A673 (cell line): ENCODE results near the gene LITAFD. TPM values are rescaled to one million over a fixed set of nuclear protein-coding genes. Genes with fewer than 3 reads are reported as not detected.
A peak's percentile ranks its signal among the peaks of the same experiment; 100 is the strongest.

ENCODE experiments used
- BruUV-seq: library from RNA; stranded (reverse); fragments of 400-500 nt; replicated peaks from 2 replicates; lab custom pipeline; 2021; lab: Mats Ljungman, UMichigan
- CTCF ChIA-PET: fragments of 300-600 bp; sonication (Branson Sonifier 250); formaldehyde crosslinking; loops from one replicate; lab custom pipeline; 2022; ENCODE audit warnings: antibody characterized with exemption; lab: Charles Lee
- POLR2A ChIA-PET: fragments of 300-600 bp; sonication (Branson Sonifier 250); formaldehyde crosslinking; loops from one replicate; lab custom pipeline; 2022; ENCODE audit warnings: antibody characterized with exemption; ENCODE audit not compliant: low non-redundant PET; lab: Charles Lee
- DNase-seq: peaks from one replicate; pipeline ENCODE4 v3.0.0-alpha.2; 2015; ENCODE audit warnings: low spot score
- H3K27ac ChIP-seq: fragments of 200-600 bp; sonication (generic); 2 replicates; pipeline ENCODE4 v1.5.1; 2016; ENCODE audit warnings: mixed run types, low read depth, mild to moderate bottlenecking, mixed read lengths, antibody characterized with exemption, low read length; ENCODE audit not compliant: poor library complexity, severe bottlenecking
- H3K27me3 ChIP-seq: fragments of 200-600 bp; sonication (generic); replicated peaks from 2 replicates; pipeline ENCODE4 v1.6.1; 2017; ENCODE audit warnings: mixed run types, low read depth, mild to moderate bottlenecking, mixed read lengths, antibody characterized with exemption, low read length; ENCODE audit not compliant: insufficient read depth, poor library complexity
- H3K36me3 ChIP-seq: fragments of 200-600 bp; sonication (generic); 2 replicates; pipeline ENCODE4 v1.6.1; 2016; ENCODE audit warnings: mixed run types, mild to moderate bottlenecking, mixed read lengths, antibody characterized with exemption, low read length; ENCODE audit not compliant: insufficient read depth, poor library complexity, severe bottlenecking
- H3K4me1 ChIP-seq: fragments of 200-600 bp; sonication (generic); 2 replicates; pipeline ENCODE4 v1.6.1; 2017; ENCODE audit warnings: mixed run types, mild to moderate bottlenecking, mixed read lengths, antibody characterized with exemption, low read length; ENCODE audit not compliant: insufficient read depth, poor library complexity, severe bottlenecking
- H3K4me3 ChIP-seq: fragments of 200-600 bp; sonication (generic); 2 replicates; pipeline ENCODE4 v1.5.1; 2016; ENCODE audit warnings: low read depth, mixed run types, mild to moderate bottlenecking, mixed read lengths, low read length; ENCODE audit not compliant: poor library complexity, severe bottlenecking
- H3K9me3 ChIP-seq: fragments of 200-600 bp; sonication (generic); 2 replicates; pipeline ENCODE4 v1.6.1; 2016; ENCODE audit warnings: mixed run types, low read depth, mild to moderate bottlenecking, mixed read lengths, antibody characterized with exemption, low read length; ENCODE audit not compliant: poor library complexity, severe bottlenecking
- CTCF ChIP-seq: fragments of 300-800, 200-600 bp; sonication (generic); conservative IDR thresholded peaks from 2 replicates; pipeline ENCODE4 v1.5.1; 2017; ENCODE audit warnings: low read depth, mild to moderate bottlenecking, antibody characterized with exemption, low read length, moderate library complexity, mixed read lengths
- EZH2 ChIP-seq: fragments of 200-600 bp; sonication (generic); IDR thresholded peaks from 2 replicates; pipeline ENCODE4 v1.6.1; 2017; ENCODE audit warnings: borderline replicate concordance, low read depth, mild to moderate bottlenecking, mixed read lengths, antibody characterized with exemption, low read length; ENCODE audit not compliant: poor library complexity, severe bottlenecking
- intact Hi-C: fragments of 100-400 bp; cut with micrococcal nuclease; formaldehyde crosslinking; loops from one replicate; pipeline ENCODE4 v1.10.0; 2022; ENCODE audit not compliant: unreplicated experiment
- total RNA-seq: library from RNA; stranded (reverse); gene quantifications from 2 replicates; pipeline ENCODE4 v1.2.3, GENCODE V29; 2021

LITAFD gene
- total RNA-seq, 1 experiment from 2014 or later, result not detected

GRCh38 chr16:8858994-8859912 is 22.9 kb upstream of the LITAFD start:
- POLR2A ChIA-PET, result no interaction called here

GRCh38 chr16:8859913-8860881 is 22.0 kb upstream of the LITAFD start:
- H3K4me1 ChIP-seq, result peaks cover 20% of the 10 kb centered on the region
- no peaks in the 10 kb centered on the region for H3K9me3 ChIP-seq
- ChIA-PET CTCF (interaction anchor here (0.5 to 0.7 kb wide), 2 partner anchors 17 to 857 kb away, joined by 4 read pairs; no protein-coding TSS in a partner anchor), POLR2A (no interaction called here)
- peak overlapping the region; percentile 28 for H3K27ac ChIP-seq
- intact Hi-C loops, result no loop called here
- no TSS peak for BruUV-seq
- no peaks in the 10 kb centered on the region for H3K27me3 ChIP-seq
- peaks cover 59% of the 10 kb centered on the region for H3K36me3 ChIP-seq
- TF ChIP-seq EZH2 (no peak), CTCF (no peak)
- no peak overlapping the region for H3K4me3 ChIP-seq
- no peak for DNase-seq

More at GRCh38 chr16:8858994-8859912, 22.9 kb upstream of the LITAFD start:
- intact Hi-C loops, result no loop called here
- Histone ChIP-seq H3K9me3 (no peaks in the 10 kb centered on the region), H3K27ac (peak overlapping the region; percentile 16), H3K4me1 (peaks cover 10% of the 10 kb centered on the region), H3K36me3 (peaks cover 66% of the 10 kb centered on the region), H3K27me3 (no peaks in the 10 kb centered on the region), H3K4me3 (no peak overlapping the region)
- TF ChIP-seq CTCF (no peak), EZH2 (no peak)
- CTCF ChIA-PET, result no interaction called here
- no peak for DNase-seq
- no TSS peak for BruUV-seq

GRCh38 chr16:8861563-8862308 is 20.4 kb upstream of the LITAFD start:
- H3K9me3 ChIP-seq, result no peaks in the 10 kb centered on the region
- no peak for TF ChIP-seq CTCF
- TF ChIP-seq EZH2, result no peak
- intact Hi-C loops, result no loop called here
- H3K36me3 ChIP-seq, result peaks cover 46% of the 10 kb centered on the region
- H3K4me1 ChIP-seq, result peaks cover 32% of the 10 kb centered on the region
- H3K27ac ChIP-seq, result no peak overlapping the region
- no TSS peak for BruUV-seq
- ChIA-PET CTCF (no interaction called here), POLR2A (interaction anchor here (0.7 kb wide), 1 partner anchor 242 kb away, joined by 3 read pairs; no protein-coding TSS in a partner anchor)
- no peaks in the 10 kb centered on the region for H3K27me3 ChIP-seq
- DNase-seq, result no peak
- no peak overlapping the region for H3K4me3 ChIP-seq
